Upper lobe of left lung (tissue), 4 donors: ENCODE data around the gene NEK1.

Experiments
- EP300 ChIP-seq, 4 donors: sonication (generic); formaldehyde crosslinking; IDR thresholded peaks; one replicate each; pipeline ENCODE4 v1.5.1; 2017; ENCODE audit warnings: antibody characterized with exemption in 4 of 4, control low read depth in 2 of 4
- POLR2A ChIP-seq, 4 donors: fragments of 450-650 bp; IDR thresholded peaks; one replicate each; pipeline ENCODE4 v1.5.1; 2016 to 2017; ENCODE audit warnings: antibody characterized with exemption in 4 of 4, mild to moderate bottlenecking in 2 of 4
- TF ChIP-seq, protein P1 (sequence below), 6 experiments: fragments of 450-650 bp in 4 of 6; fragments of 200-600 bp in 2 of 6; sonication (generic) in 2 of 6; IDR thresholded peaks; one replicate each; pipeline ENCODE4 v1.5.1; 2016 to 2019; ENCODE audit warnings: antibody characterized with exemption in 6 of 6

- TF ChIP-seq EP300 (IDR thresholded peaks at IDR 0.05) (no peak), POLR2A (IDR thresholded peaks at IDR 0.05) (no peak)
- TF ChIP-seq, protein P1, sequence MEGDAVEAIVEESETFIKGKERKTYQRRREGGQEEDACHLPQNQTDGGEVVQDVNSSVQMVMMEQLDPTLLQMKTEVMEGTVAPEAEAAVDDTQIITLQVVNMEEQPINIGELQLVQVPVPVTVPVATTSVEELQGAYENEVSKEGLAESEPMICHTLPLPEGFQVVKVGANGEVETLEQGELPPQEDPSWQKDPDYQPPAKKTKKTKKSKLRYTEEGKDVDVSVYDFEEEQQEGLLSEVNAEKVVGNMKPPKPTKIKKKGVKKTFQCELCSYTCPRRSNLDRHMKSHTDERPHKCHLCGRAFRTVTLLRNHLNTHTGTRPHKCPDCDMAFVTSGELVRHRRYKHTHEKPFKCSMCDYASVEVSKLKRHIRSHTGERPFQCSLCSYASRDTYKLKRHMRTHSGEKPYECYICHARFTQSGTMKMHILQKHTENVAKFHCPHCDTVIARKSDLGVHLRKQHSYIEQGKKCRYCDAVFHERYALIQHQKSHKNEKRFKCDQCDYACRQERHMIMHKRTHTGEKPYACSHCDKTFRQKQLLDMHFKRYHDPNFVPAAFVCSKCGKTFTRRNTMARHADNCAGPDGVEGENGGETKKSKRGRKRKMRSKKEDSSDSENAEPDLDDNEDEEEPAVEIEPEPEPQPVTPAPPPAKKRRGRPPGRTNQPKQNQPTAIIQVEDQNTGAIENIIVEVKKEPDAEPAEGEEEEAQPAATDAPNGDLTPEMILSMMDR (IDR thresholded peaks at IDR 0.05): no peak
These were observed 212.2 kb downstream of the NEK1 start for GRCh38 chr4:169399976-169400767.
